GM23338 (cell line): Measurements from ENCODE around the gene GPR89B. TPM values are rescaled to one million over a fixed set of nuclear protein-coding genes. Genes with fewer than 3 reads are reported as not detected.

ENCODE experiments used
- ATAC-seq: fragments of 200-7000 bp; cut with Tn5 transposase; 3 replicates; pipeline ENCODE4 v1.9.1; 2020
- DNase-seq: peaks from one replicate; pipeline ENCODE4 v3.0.0-alpha.2; 2015; ENCODE audit warnings: low spot score
- H2AFZ ChIP-seq: fragments of 200-600 bp; sonication (generic); 2 replicates; pipeline ENCODE4 v1.8.0; 2016; ENCODE audit warnings: antibody characterized with exemption, mild to moderate bottlenecking, moderate library complexity
- H3F3A ChIP-seq: fragments of 200-600 bp; sonication (generic); replicated peaks from 2 replicates; pipeline ENCODE4 v1.8.0; 2017; ENCODE audit warnings: antibody characterized with exemption, mixed run types, low read depth
- H3K27ac ChIP-seq: fragments of 200-600 bp; sonication (generic); 2 replicates; pipeline ENCODE4 v1.6.1; 2016; ENCODE audit warnings: low read depth
- H3K27me3 ChIP-seq: fragments of 200-600 bp; sonication (generic); 2 replicates; pipeline ENCODE4 v1.8.0; 2016; ENCODE audit warnings: mild to moderate bottlenecking, mixed run types, moderate library complexity; ENCODE audit not compliant: insufficient read depth
- H3K36me3 ChIP-seq: fragments of 200-600 bp; sonication (generic); 2 replicates; pipeline ENCODE4 v1.8.0; 2016; ENCODE audit warnings: mild to moderate bottlenecking; ENCODE audit not compliant: insufficient read depth
- H3K4me1 ChIP-seq: fragments of 200-600 bp; sonication (generic); 2 replicates; pipeline ENCODE4 v1.8.0; 2016; ENCODE audit warnings: mild to moderate bottlenecking, moderate library complexity; ENCODE audit not compliant: insufficient read depth
- H3K4me2 ChIP-seq: fragments of 200-600 bp; sonication (generic); 2 replicates; pipeline ENCODE4 v1.7.1; 2017; ENCODE audit warnings: mixed run types
- H3K4me3 ChIP-seq: fragments of 200-600 bp; sonication (generic); 2 replicates; pipeline ENCODE4 v1.6.1; 2016; ENCODE audit warnings: mixed run types
- H3K79me2 ChIP-seq: fragments of 200-600 bp; sonication (generic); replicated peaks from 2 replicates; pipeline ENCODE4 v1.8.0; 2017; ENCODE audit warnings: mild to moderate bottlenecking; ENCODE audit not compliant: insufficient read depth
- H3K9me2 ChIP-seq: fragments of 200-600 bp; sonication (generic); 2 replicates; pipeline ENCODE4 v1.8.0; 2017; ENCODE audit not compliant: insufficient read depth
- H4K20me1 ChIP-seq: fragments of 200-600 bp; sonication (generic); replicated peaks from 2 replicates; pipeline ENCODE4 v1.8.0; 2017; ENCODE audit warnings: mild to moderate bottlenecking; ENCODE audit not compliant: insufficient read depth
- H3K27ac Mint-ChIP-seq: 2 replicates; pipeline ENCODE4 v1.8.0; 2020; ENCODE audit warnings: inconsistent platforms, mild to moderate bottlenecking, moderate library complexity, mixed read lengths
- H3K27me3 Mint-ChIP-seq: 3 replicates; pipeline ENCODE4 v1.8.0; 2022; ENCODE audit warnings: low read depth, mild to moderate bottlenecking, moderate library complexity, mixed read lengths, inconsistent platforms; ENCODE audit not compliant: insufficient read depth, poor library complexity
- H3K36me3 Mint-ChIP-seq: 3 replicates; pipeline ENCODE4 v1.8.0; 2021; ENCODE audit warnings: low read depth, mild to moderate bottlenecking, inconsistent platforms, moderate library complexity, mixed read lengths
- H3K4me1 Mint-ChIP-seq: 3 replicates; pipeline ENCODE4 v1.8.0; 2020; ENCODE audit warnings: mild to moderate bottlenecking, inconsistent platforms, mixed read lengths
- H3K4me3 Mint-ChIP-seq: 3 replicates; pipeline ENCODE4 v1.8.0; 2021; ENCODE audit warnings: moderate library complexity, mild to moderate bottlenecking, inconsistent platforms, mixed read lengths
- H3K9me3 Mint-ChIP-seq: 3 replicates; pipeline ENCODE4 v1.8.0; 2020; ENCODE audit warnings: moderate library complexity, mild to moderate bottlenecking, inconsistent platforms, mixed read lengths
- CREB1 ChIP-seq: fragments of 250-450 bp; sonication (Bioruptor Pico); IDR thresholded peaks from 2 replicates; pipeline ENCODE4 v1.5.0; 2020; ENCODE audit warnings: low read depth, mild to moderate bottlenecking, moderate library complexity
- NANOG ChIP-seq: IDR thresholded peaks from 2 replicates; pipeline ENCODE4 v1.6.1; 2016; ENCODE audit warnings: antibody characterized with exemption, borderline replicate concordance
- POLR2AphosphoS5 ChIP-seq: IDR thresholded peaks from 2 replicates; pipeline ENCODE4 v1.6.1; 2016; ENCODE audit warnings: antibody characterized with exemption, low read depth
- REST ChIP-seq: IDR thresholded peaks from one replicate; pipeline ENCODE4 v1.6.1; 2018; ENCODE audit warnings: antibody characterized with exemption; ENCODE audit not compliant: unreplicated experiment
- STAT1 ChIP-seq: IDR thresholded peaks from one replicate; pipeline ENCODE4 v1.6.1; 2016; ENCODE audit warnings: antibody characterized with exemption; ENCODE audit not compliant: unreplicated experiment
- ZNF114 ChIP-seq: fragments of 250-450 bp; sonication (Bioruptor Pico); IDR thresholded peaks from 2 replicates; pipeline ENCODE4 v1.5.0; 2020; ENCODE audit warnings: mild to moderate bottlenecking, moderate library complexity
- ZNF331 ChIP-seq: fragments of 250-450 bp; sonication (Bioruptor Pico); IDR thresholded peaks from 2 replicates; pipeline ENCODE4 v1.5.0; 2020; ENCODE audit warnings: low read depth, mild to moderate bottlenecking, moderate library complexity
- polyA plus RNA-seq: library from polyadenylated mRNA; unstranded; fragments of >200 nt; fragmentation: Nextera tagmentation; extraction: Ambion mirVana; gene quantifications from 2 replicates; pipeline ENCODE4 v1.2.1, GENCODE V29; 2016
- total RNA-seq: library from RNA; depleted of rRNA; stranded (reverse); fragments of >200 nt; shearing (Covaris generic); gene quantifications from 2 replicates; pipeline ENCODE4 v1.2.3, GENCODE V29; 2014
- TF ChIP-seq, protein P1 (sequence below): fragments of 250-450 bp; sonication (Bioruptor Pico); IDR thresholded peaks from 2 replicates; pipeline ENCODE4 v1.5.0; 2020; ENCODE audit warnings: mild to moderate bottlenecking, moderate library complexity

The GPR89B gene
- total and polyA plus RNA-seq, 2 experiments from 2014 or later: 25.7 to 27.7 TPM

GRCh38 chr1:147879911-147880310, 48.3 kb upstream of the GPR89B start (continued):
- TF ChIP-seq, protein P1, sequence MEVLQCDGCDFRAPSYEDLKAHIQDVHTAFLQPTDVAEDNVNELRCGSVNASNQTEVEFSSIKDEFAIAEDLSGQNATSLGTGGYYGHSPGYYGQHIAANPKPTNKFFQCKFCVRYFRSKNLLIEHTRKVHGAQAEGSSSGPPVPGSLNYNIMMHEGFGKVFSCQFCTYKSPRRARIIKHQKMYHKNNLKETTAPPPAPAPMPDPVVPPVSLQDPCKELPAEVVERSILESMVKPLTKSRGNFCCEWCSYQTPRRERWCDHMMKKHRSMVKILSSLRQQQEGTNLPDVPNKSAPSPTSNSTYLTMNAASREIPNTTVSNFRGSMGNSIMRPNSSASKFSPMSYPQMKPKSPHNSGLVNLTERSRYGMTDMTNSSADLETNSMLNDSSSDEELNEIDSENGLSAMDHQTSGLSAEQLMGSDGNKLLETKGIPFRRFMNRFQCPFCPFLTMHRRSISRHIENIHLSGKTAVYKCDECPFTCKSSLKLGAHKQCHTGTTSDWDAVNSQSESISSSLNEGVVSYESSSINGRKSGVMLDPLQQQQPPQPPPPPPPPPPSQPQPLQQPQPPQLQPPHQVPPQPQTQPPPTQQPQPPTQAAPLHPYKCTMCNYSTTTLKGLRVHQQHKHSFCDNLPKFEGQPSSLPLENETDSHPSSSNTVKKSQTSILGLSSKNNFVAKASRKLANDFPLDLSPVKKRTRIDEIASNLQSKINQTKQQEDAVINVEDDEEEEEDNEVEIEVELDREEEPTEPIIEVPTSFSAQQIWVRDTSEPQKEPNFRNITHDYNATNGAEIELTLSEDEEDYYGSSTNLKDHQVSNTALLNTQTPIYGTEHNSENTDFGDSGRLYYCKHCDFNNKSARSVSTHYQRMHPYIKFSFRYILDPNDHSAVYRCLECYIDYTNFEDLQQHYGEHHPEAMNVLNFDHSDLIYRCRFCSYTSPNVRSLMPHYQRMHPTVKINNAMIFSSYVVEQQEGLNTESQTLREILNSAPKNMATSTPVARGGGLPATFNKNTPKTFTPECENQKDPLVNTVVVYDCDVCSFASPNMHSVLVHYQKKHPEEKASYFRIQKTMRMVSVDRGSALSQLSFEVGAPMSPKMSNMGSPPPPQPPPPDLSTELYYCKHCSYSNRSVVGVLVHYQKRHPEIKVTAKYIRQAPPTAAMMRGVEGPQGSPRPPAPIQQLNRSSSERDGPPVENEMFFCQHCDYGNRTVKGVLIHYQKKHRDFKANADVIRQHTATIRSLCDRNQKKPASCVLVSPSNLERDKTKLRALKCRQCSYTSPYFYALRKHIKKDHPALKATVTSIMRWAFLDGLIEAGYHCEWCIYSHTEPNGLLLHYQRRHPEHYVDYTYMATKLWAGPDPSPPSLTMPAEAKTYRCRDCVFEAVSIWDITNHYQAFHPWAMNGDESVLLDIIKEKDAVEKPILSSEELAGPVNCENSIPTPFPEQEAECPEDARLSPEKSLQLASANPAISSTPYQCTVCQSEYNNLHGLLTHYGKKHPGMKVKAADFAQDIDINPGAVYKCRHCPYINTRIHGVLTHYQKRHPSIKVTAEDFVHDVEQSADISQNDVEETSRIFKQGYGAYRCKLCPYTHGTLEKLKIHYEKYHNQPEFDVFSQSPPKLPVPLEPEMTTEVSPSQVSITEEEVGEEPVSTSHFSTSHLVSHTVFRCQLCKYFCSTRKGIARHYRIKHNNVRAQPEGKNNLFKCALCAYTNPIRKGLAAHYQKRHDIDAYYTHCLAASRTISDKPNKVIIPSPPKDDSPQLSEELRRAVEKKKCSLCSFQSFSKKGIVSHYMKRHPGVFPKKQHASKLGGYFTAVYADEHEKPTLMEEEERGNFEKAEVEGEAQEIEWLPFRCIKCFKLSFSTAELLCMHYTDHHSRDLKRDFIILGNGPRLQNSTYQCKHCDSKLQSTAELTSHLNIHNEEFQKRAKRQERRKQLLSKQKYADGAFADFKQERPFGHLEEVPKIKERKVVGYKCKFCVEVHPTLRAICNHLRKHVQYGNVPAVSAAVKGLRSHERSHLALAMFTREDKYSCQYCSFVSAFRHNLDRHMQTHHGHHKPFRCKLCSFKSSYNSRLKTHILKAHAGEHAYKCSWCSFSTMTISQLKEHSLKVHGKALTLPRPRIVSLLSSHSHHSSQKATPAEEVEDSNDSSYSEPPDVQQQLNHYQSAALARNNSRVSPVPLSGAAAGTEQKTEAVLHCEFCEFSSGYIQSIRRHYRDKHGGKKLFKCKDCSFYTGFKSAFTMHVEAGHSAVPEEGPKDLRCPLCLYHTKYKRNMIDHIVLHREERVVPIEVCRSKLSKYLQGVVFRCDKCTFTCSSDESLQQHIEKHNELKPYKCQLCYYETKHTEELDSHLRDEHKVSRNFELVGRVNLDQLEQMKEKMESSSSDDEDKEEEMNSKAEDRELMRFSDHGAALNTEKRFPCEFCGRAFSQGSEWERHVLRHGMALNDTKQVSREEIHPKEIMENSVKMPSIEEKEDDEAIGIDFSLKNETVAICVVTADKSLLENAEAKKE: no peak

DNA sequence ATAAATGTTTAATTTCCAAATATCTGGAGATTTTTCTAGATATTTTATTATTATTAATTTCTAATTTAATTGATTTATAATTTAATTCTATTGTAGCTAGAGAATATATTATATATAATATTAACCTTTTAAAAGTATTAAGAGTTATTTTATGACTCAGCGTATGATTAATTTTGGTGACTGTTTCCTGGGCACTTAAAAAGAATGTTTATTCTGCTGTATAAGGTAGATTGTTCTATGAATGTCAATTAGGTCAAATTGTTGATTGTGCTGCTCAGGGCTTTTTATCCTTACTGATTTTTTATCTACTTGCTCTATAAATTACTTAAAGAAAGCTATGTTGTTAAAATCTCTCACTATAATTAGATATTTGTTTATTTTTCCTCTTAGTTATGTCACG, 45.7 kb upstream of the GPR89B start:
- Histone ChIP-seq H4K20me1 (no peaks in the 10 kb centered on the region), H3K4me1 (no peaks in the 10 kb centered on the region), H3K79me2 (no peaks in the 10 kb centered on the region), H3K36me3 (0 out of 2 replicates have a peak, but pooled peaks cover 7% of the 10 kb centered on the region), H3K27ac (no peak overlapping the region), H2AFZ (no peak overlapping the region), H3K4me2 (no peak overlapping the region), H3K4me3 (no peak overlapping the region), H3K27me3 (no peaks in the 10 kb centered on the region), H3F3A (no peaks in the 10 kb centered on the region), H3K9me2 (peaks cover 3% of the 10 kb centered on the region; the same call in 1 of the 2 replicates)
- Mint-ChIP-seq H3K27ac (no peak overlapping the region), H3K9me3 (peaks cover 12% of the 10 kb centered on the region), H3K27me3 (no peaks in the 10 kb centered on the region), H3K4me1 (peaks cover 4% of the 10 kb centered on the region), H3K4me3 (no peak overlapping the region), H3K36me3 (peaks cover 8% of the 10 kb centered on the region; the same call in 2 of the 3 replicates)
- no peak for ATAC-seq
- no peak for DNase-seq
- TF ChIP-seq CREB1 (CRISPR knock-in tag): no peak
- TF ChIP-seq POLR2AphosphoS5: no peak
- TF ChIP-seq REST: no peak
- no peak for TF ChIP-seq ZNF114 (CRISPR knock-in tag)
- TF ChIP-seq ZNF331 (CRISPR knock-in tag): no peak
- TF ChIP-seq STAT1: no peak
- TF ChIP-seq NANOG: no peak
